Measurements from ENCODE around the gene QSOX1.

DNA sequence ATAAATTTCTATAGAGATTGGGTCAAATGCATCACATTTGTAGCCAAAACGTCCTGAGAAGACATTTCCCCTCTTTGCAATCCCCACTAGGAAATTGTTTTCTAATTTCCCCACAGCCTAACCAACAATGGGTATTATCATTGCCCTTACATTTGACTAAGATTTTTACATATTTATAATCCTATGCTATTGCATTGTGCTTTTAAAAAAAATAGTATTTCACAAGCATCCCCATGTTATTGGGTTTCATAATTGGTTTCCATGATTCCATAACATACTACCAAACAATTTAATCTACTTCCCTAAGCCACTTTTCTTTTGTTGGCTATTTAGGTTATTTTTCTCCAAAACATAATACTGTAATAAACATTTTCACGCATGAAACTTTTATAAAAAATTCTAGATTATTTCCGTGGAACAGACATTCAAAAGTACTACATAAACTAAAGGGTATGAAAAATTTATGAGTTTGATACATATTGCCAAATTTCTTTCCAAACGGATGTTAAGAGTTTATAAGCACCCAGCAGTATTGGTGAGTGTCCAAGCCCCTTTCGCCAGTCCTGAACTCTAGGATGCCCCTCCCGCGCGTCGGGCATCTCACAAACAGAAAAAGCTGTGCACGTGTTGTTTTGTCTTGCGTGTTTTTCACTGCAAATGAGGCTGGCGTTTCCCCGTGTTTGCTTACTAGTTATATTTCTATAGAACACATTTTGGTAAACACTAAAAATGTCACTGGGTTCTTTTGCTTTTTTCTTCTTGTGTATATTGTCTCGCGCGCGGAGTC lies 73.4 kb downstream of the QSOX1 start:
- TF ChIP-seq CTCF (IDR thresholded peaks at IDR 0.05; ENCODE audit: poor library complexity) (no peak), EZH2phosphoT487 (IDR thresholded peaks at IDR 0.05; ENCODE audit: low read depth, severe bottlenecking, unreplicated experiment) (no peak), EZH2 (IDR thresholded peaks at IDR 0.05; ENCODE audit: borderline replicate concordance) (peak; percentile 67)

Measured in hepatocyte (in vitro differentiated cells).